H9 (cell line): ENCODE results near the gene CTDSPL. TPM values are rescaled to one million over a fixed set of nuclear protein-coding genes. Genes with fewer than 3 reads are reported as not detected.

Source experiments
- DNase-seq: peaks from one replicate; pipeline ENCODE4 v3.0.0-alpha.2; 2017
- H2AFZ ChIP-seq: one replicate; pipeline ENCODE4 v1.6.1; 2013; ENCODE audit warnings: mild to moderate bottlenecking, low read length, control low read depth, moderate library complexity
- H2AK5ac ChIP-seq: 2 replicates; pipeline ENCODE4 v1.6.1; 2013; ENCODE audit warnings: low read length, control low read depth, mixed read lengths; ENCODE audit not compliant: insufficient read length
- H2BK120ac ChIP-seq: one replicate; pipeline ENCODE4 v1.6.1; 2013; ENCODE audit warnings: low read depth, mild to moderate bottlenecking, low read length, control low read depth, inconsistent platforms; ENCODE audit not compliant: poor library complexity, severe bottlenecking
- H2BK12ac ChIP-seq: 2 replicates; pipeline ENCODE4 v1.6.1; 2013; ENCODE audit warnings: low read length, control low read depth, mixed read lengths, low read depth; ENCODE audit not compliant: insufficient read length
- H2BK15ac ChIP-seq: 2 replicates; pipeline ENCODE4 v1.6.1; 2013; ENCODE audit warnings: low read depth, low read length, control low read depth
- H2BK20ac ChIP-seq: one replicate; pipeline ENCODE4 v1.6.1; 2013; ENCODE audit warnings: low read depth, mild to moderate bottlenecking, low read length, control low read depth, inconsistent platforms; ENCODE audit not compliant: poor library complexity, severe bottlenecking
- H2BK5ac ChIP-seq: 2 replicates; pipeline ENCODE4 v1.6.1; 2013; ENCODE audit warnings: low read length, control low read depth, mixed read lengths; ENCODE audit not compliant: insufficient read length
- H3K14ac ChIP-seq: 2 replicates; pipeline ENCODE4 v1.6.1; 2013; ENCODE audit warnings: low read length, control low read depth; ENCODE audit not compliant: insufficient read depth
- H3K18ac ChIP-seq: 2 replicates; pipeline ENCODE4 v1.6.1; 2013; ENCODE audit warnings: low read depth, mild to moderate bottlenecking, mixed read lengths, low read length, control low read depth; ENCODE audit not compliant: insufficient read length
- H3K23ac ChIP-seq: 2 replicates; pipeline ENCODE4 v1.6.1; 2013; ENCODE audit warnings: low read length, control low read depth, mixed read lengths, low read depth; ENCODE audit not compliant: insufficient read length
- H3K23me2 ChIP-seq: 2 replicates; pipeline ENCODE4 v1.6.1; 2013; ENCODE audit warnings: low read depth, mild to moderate bottlenecking, mixed read lengths, low read length, control low read depth; ENCODE audit not compliant: insufficient read length, poor library complexity, severe bottlenecking
- H3K27ac ChIP-seq: 2 replicates; pipeline ENCODE4 v1.5.1; 2013; ENCODE audit warnings: low read length, control low read depth, mixed read lengths, low read depth; ENCODE audit not compliant: insufficient read length
- H3K27me3 ChIP-seq: 2 replicates; pipeline ENCODE4 v1.6.1; 2013; ENCODE audit warnings: low read length, control low read depth, inconsistent platforms; ENCODE audit not compliant: insufficient read depth
- H3K4ac ChIP-seq: 2 replicates; pipeline ENCODE4 v1.6.1; 2013; ENCODE audit warnings: low read depth, mild to moderate bottlenecking, control low read depth, inconsistent platforms, low read length, moderate library complexity
- H3K4me1 ChIP-seq: 2 replicates; pipeline ENCODE4 v1.6.1; 2013; ENCODE audit warnings: low read length, control low read depth, inconsistent platforms; ENCODE audit not compliant: insufficient read depth
- H3K4me2 ChIP-seq: 2 replicates; pipeline ENCODE4 v1.6.1; 2013; ENCODE audit warnings: low read length, control low read depth, mixed read lengths; ENCODE audit not compliant: insufficient read length, insufficient read depth
- H3K56ac ChIP-seq: 2 replicates; pipeline ENCODE4 v1.6.1; 2013; ENCODE audit warnings: low read depth, mild to moderate bottlenecking, mixed read lengths, low read length, control low read depth; ENCODE audit not compliant: insufficient read length
- H3K79me1 ChIP-seq: 2 replicates; pipeline ENCODE4 v1.6.1; 2013; ENCODE audit warnings: low read depth, mild to moderate bottlenecking, moderate library complexity, low read length, control low read depth, inconsistent platforms; ENCODE audit not compliant: insufficient read depth, poor library complexity, severe bottlenecking
- H3K79me2 ChIP-seq: 2 replicates; pipeline ENCODE4 v1.6.1; 2013; ENCODE audit warnings: low read length, control low read depth, inconsistent platforms; ENCODE audit not compliant: insufficient read depth
- H3K9ac ChIP-seq: 2 replicates; pipeline ENCODE4 v1.6.1; 2013; ENCODE audit warnings: low read length, control low read depth, mixed read lengths; ENCODE audit not compliant: insufficient read length; ENCODE audit errors: extremely low read depth
- H3K9me3 ChIP-seq: one replicate; pipeline ENCODE4 v1.6.1; 2013; ENCODE audit warnings: low read depth, low read length, inconsistent platforms; ENCODE audit not compliant: control insufficient read depth
- H3T11ph ChIP-seq: one replicate; pipeline ENCODE4 v1.6.1; 2013; ENCODE audit warnings: mild to moderate bottlenecking, low read length, control low read depth, inconsistent platforms
- H4K20me1 ChIP-seq: one replicate; pipeline ENCODE4 v1.6.1; 2013; ENCODE audit not compliant: control insufficient read depth, insufficient read length, insufficient read depth
- H4K5ac ChIP-seq: 2 replicates; pipeline ENCODE4 v1.6.1; 2013; ENCODE audit warnings: low read depth, mild to moderate bottlenecking, mixed read lengths, low read length, control low read depth; ENCODE audit not compliant: insufficient read length
- H4K8ac ChIP-seq: replicated peaks from 2 replicates; pipeline ENCODE4 v1.6.1; 2013; ENCODE audit warnings: low read length, control low read depth, mixed read lengths, low read depth; ENCODE audit not compliant: insufficient read length
- H4K91ac ChIP-seq: 2 replicates; pipeline ENCODE4 v1.6.1; 2013; ENCODE audit warnings: low read depth, mild to moderate bottlenecking, moderate library complexity, mixed read lengths, low read length, control low read depth; ENCODE audit not compliant: insufficient read length
- H3K27ac Mint-ChIP-seq, 3 experiments: 2 replicates in 2 of 3; 3 replicates in 1 of 3; pipeline ENCODE4 v1.8.0; 2020 to 2021; ENCODE audit warnings: mixed read lengths in 3 of 3, mild to moderate bottlenecking in 1 of 3, moderate library complexity in 1 of 3
- H3K27me3 Mint-ChIP-seq: 2 replicates; pipeline ENCODE4 v1.8.0; 2021; ENCODE audit warnings: low read depth, mild to moderate bottlenecking, moderate library complexity, mixed read lengths
- H3K36me3 Mint-ChIP-seq, 3 experiments: 2 replicates in 2 of 3; 3 replicates in 1 of 3; pipeline ENCODE4 v1.8.0; 2020 to 2021; ENCODE audit warnings: low read depth in 3 of 3, mixed read lengths in 3 of 3; ENCODE audit not compliant: insufficient read depth in 1 of 3
- H3K4me1 Mint-ChIP-seq, 2 experiments: 2 replicates each; pipeline ENCODE4 v1.8.0; 2020; ENCODE audit warnings: mixed read lengths in 2 of 2
- H3K4me3 Mint-ChIP-seq, 2 experiments: 2 replicates in 1 of 2; 3 replicates in 1 of 2; pipeline ENCODE4 v1.8.0; 2020 to 2021; ENCODE audit warnings: mild to moderate bottlenecking in 2 of 2, mixed read lengths in 2 of 2, moderate library complexity in 1 of 2
- H3K9me3 Mint-ChIP-seq, 2 experiments: 2 replicates in 1 of 2; 3 replicates in 1 of 2; pipeline ENCODE4 v1.8.0; 2020; ENCODE audit warnings: mild to moderate bottlenecking in 2 of 2, mixed read lengths in 2 of 2, moderate library complexity in 1 of 2
- CTCF ChIP-seq: fragments of 200-600 bp; sonication (generic); conservative IDR thresholded peaks from 3 replicates; pipeline ENCODE4 v1.8.0; 2021; ENCODE audit warnings: antibody characterized with exemption, mild to moderate bottlenecking
- WGBS: extraction: QIAGEN DNeasy Blood & Tissue Kit; methylation state at CpG from one replicate; pipeline ENCODE4 v1.1.7; 2013; ENCODE audit warnings: missing lambda C conversion rate, low lambda C conversion rate, mixed read lengths; ENCODE audit not compliant: insufficient read length; ENCODE audit errors: extremely low coverage; 5-methylcytosine and 5-hydroxymethylcytosine counted together
- total RNA-seq: library from RNA; stranded (reverse); gene quantifications from 2 replicates; pipeline ENCODE4 v1.2.1, GENCODE V29; 2021

CTDSPL gene
- total RNA-seq, 1 experiment from 2014 or later: 20.8 TPM

DNA sequence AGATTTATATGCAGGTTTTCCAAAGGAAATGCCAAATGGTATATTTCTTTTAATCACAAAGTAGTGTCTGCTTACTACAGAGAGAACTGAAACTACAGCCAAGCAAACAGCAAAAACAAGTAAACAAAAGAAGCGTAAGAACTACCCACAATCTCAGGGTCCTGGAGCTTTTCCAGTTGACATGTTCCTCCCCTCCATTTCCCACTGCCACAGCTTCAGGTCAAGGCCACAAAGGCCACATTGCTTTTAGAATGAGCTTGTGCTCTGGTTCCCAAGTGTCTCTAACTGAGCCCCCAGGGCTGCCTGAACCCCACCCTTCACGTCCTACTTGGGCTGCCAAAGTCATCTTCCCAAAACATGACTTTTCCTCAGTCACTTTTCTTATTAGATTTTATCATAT is 24.1 kb downstream of the CTDSPL start:
- Histone ChIP-seq H3K14ac (no peak overlapping the region), H2BK120ac (no peak overlapping the region), H3K18ac (no peak overlapping the region), H4K8ac (no peak overlapping the region), H2AK5ac (no peak overlapping the region), H3K9ac (no peak overlapping the region), H3K4ac (no peak overlapping the region), H2AFZ (no peak overlapping the region), H3K79me2 (no peaks in the 10 kb centered on the region; the same call in 1 of the 2 replicates), H3T11ph (no peak overlapping the region), H2BK20ac (no peak overlapping the region), H3K4me1 (no peaks in the 10 kb centered on the region; the same call in none of the 2 replicates), H3K56ac (no peak overlapping the region), H4K91ac (no peak overlapping the region), H3K79me1 (no peaks in the 10 kb centered on the region), H3K27ac (no peak overlapping the region), H3K9me3 (no peaks in the 10 kb centered on the region), H2BK15ac (no peak overlapping the region), H3K27me3 (no peaks in the 10 kb centered on the region), H2BK5ac (no peak overlapping the region), H3K4me2 (no peak overlapping the region), H4K20me1 (no peaks in the 10 kb centered on the region), H2BK12ac (no peak overlapping the region), H4K5ac (no peak overlapping the region), H3K23me2 (no peaks in the 10 kb centered on the region), H3K23ac (no peak overlapping the region)
- Mint-ChIP-seq H3K4me3 (no peak overlapping the region), H3K4me1 (peaks cover 7 to 10% of the 10 kb centered on the region in 2 experiments), H3K27me3 (no peaks in the 10 kb centered on the region), H3K36me3 (no peaks in the 10 kb centered on the region), H3K27ac (no peak overlapping the region), H3K9me3 (no peaks in the 10 kb centered on the region)
- no peak for DNase-seq
- TF ChIP-seq CTCF: no peak
- WGBS: no CpG with 5 or more reads among the region's 2 CpGs
